Pulmonary artery endothelial cell (primary cell): ENCODE measurements around the gene PBOV1. TPM values are rescaled to one million over a fixed set of nuclear protein-coding genes. Genes with fewer than 3 reads are reported as not detected.
"Not testable (repeated sequence)": the region's sequence is repeated elsewhere in the genome, so short reads cannot be mapped to it uniquely, and the experiment has no call there.

ENCODE experiments used
- DNase-seq: peaks from one replicate; pipeline ENCODE4 v3.0.0-alpha.2; 2011; ENCODE audit warnings: low read depth, low spot score
- total RNA-seq: library from RNA; depleted of rRNA; stranded (reverse); fragments of >200 nt; gene quantifications from 2 replicates; pipeline ENCODE4 v1.2.3, GENCODE V29; 2014

PBOV1 gene
- total RNA-seq, 1 donor from 2014 or later: not detected

GRCh38 chr6:138238368-138238767 lies 20.1 kb upstream of the PBOV1 start:
- DNase-seq: no peak

- DNase-seq: no peak
Measured at GRCh38 chr6:138237463-138237862, 19.2 kb upstream of the PBOV1 start.

GRCh38 chr6:138235693-138236092 lies 17.4 kb upstream of the PBOV1 start:
- no peak for DNase-seq

DNA sequence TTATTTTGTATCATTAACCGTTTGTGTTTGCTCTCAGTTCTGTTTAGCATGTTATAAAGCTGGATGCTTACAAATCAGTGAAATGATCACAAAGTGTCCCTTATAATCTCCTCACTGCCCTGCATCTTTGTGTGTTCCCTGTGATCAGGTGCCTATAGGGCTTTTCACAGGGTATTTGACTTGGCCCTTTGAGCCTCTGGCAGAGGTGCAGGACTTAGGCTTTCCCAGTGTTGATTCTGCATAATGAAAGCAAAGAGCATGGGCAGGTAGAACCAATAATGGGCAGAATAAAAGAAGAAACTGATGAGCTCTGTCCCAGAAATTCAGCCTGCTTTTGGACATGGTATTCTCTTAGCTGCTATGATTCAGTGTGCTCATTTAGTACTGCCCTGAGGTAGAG lies 16.9 kb upstream of the PBOV1 start:
- no peak for DNase-seq

DNA sequence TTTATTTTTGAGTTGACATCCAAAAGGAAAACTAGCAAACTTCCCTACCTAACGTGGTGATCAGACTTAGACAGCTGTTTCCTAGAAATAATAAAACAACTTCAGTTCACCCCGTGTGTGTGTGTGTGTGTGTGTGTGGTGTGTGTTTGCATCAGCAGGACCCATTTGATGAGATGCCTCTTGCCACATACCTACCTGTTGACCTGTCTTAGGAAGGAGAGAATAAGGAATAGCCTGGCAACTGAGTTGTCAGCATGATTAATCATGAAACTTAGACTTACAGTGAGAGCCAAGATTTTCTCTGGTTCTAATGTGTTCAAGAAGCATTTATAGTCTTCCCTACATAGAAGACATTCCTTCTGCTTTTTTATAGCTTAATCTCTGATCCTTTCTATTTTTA lies 16.1 kb upstream of the PBOV1 start:
- DNase-seq: no peak

DNA sequence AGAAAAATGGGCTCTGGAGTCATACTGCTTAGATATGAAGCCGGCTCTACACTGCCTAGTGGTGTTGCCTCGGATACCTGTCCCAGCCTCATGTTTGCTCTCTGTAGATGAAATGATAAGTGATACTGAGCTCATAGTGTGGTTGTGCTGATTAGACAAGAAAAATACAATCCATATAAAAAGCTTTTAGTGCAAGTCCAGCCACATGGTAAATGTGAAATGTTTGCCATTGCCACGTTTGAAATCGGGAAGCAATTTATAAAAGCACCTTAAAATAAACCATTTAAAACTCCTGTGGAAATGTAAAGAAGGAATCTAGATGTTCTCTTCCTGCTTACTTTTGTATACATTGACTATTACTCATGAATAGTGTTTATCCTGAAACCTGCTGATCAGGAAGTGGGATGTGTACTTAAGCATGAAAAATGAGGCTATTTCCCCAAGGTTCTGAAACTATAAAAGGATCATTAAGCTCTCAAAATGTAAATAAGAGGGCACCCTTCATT lies 13.1 kb upstream of the PBOV1 start:
- no peak for DNase-seq

- no peak for DNase-seq
Measured at GRCh38 chr6:138230759-138231380, 12.6 kb upstream of the PBOV1 start.

DNA sequence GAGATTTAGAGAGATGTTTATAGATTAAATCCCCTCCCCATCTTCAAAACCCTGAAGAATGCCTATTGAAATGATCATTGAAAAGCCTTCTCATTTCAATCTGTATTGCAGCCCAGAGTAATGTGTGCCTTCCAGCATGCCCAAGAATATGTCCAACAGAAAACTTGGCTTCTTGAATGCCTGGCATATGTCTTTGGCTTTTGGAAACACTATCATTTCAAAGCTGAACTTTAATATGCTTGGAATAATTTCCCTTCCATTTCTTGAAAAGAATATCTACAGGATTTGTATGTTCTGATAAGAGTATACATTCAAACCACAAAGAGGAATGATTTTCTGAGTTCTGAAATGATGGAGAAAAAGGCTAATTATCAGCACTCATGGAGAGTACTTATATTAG lies 11.9 kb upstream of the PBOV1 start:
- no peak for DNase-seq

DNA sequence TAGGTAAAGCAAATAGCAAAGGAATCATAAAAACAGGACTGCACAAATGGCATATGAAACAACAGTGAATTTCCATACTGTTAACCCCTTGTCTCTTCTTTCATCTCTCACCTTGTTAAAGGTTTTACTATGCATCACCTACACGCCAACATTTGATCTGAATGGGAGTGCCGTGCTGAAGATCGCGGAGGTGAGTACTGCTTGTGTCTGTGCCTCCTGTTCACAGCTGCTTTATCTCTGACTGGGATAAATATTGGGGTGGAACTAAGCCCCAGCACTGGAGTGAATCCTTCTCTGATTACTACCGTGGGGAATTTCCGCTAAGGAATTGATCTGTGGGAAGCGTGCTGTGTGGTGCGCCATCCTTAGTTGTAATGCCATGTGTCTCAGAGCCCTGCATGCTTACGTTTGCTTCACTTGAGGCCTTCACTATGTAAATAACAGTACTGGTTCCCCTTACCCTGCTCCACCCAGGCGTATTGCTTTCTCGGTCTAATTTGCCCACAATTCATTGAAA lies 11.4 kb upstream of the PBOV1 start:
- no peak for DNase-seq

DNA sequence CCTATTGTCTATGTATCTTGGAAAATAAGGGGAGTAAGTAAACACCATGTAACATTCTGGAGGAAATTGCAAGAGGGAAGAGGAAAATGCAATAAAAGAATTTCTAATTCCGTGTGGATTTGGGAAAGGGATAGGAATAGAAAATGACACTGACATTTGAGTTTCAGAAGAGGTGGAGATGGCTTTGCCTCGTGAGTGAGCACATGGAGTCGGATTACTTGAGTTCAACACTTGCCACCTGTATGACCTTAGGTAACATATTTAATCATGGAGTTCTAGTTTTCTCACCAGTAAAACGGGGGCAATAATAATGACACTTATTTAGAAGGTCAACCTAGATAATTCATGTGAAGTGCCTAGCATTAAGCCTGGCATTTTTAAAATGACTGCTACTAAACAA lies 10.8 kb upstream of the PBOV1 start:
- DNase-seq: no peak

GRCh38 chr6:138227316-138227781 lies 9.1 kb upstream of the PBOV1 start:
- DNase-seq: no peak

- no peak for DNase-seq
Measured at GRCh38 chr6:138226700-138227315, 8.5 kb upstream of the PBOV1 start.

DNA sequence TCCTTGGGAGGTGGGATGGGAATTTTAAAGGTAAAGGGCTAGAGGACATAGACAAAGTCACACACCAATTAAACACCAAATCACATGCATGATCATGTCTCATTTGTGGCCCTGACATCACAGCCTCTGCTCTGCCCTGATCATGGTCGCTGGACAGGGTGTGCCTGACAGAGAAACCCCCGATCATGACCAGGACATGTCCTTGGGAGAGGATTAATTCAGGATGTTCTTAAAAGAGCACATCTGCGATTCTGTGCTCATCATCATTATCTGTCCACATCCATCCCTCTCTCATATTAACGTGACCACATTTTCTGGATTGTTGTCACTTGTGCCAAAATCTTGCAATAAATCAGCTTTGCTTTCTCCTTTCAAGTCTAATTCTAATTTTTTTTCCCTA lies 7.7 kb upstream of the PBOV1 start:
- no peak for DNase-seq

DNA sequence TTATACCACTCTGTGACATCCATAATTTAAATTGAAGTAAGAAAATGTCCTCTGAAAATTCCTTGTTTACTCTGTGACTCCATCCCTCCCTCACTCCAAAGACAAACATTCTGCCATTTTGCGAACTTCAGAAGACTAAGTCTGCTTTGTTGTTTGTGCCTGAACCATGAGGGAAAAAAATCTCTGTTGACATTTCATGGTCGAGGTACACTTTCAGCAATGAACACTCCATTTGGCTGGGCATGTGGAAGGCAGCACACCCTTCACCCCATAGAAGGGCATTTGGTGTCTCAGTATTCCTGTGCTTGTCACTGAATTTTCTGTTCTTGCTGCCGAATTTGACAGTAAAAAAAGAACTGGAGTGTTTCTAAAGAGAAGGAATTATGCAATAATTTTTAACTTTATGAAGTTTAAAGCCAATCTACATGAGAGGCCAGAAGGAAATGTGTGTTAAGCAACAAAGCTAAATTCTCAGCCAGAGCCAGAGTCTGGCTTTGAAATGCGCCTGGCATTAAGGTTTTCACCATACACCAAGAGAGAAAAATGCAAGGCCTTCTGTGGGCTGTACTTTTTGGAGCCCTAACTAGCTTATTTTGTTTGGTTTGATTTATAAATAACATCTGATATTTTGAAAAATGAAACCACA lies 4.7 kb upstream of the PBOV1 start:
- no peak for DNase-seq

- no peak for DNase-seq
Measured at GRCh38 chr6:138219901-138220300, 1.6 kb upstream of the PBOV1 start.

- DNase-seq: no peak
Measured at GRCh38 chr6:138219398-138219797, 1.1 kb upstream of the PBOV1 start.

GRCh38 chr6:138215093-138215782 lies 3.1 kb downstream of the PBOV1 start:
- DNase-seq: no peak

GRCh38 chr6:138212530-138212929 lies 5.8 kb downstream of the PBOV1 start:
- not testable (repeated sequence) for DNase-seq

DNA sequence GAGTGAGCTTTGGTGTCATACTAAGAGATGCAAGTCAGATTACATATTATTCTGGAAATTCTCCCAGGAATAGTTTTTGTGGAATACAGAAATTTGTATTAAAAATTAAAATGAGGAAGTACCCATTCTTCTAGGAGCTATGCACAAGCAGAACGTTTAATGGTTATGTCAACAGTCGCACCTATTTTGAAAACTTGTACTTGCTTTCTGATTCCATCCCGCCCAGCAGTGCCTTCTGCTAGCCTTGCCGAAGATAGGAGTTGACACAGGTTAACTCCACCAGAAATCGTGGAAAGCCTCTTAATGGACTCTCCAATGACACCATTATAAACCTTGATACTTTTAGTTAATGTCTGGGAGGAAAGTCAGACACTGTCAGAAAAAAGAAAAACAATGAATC lies 6.7 kb downstream of the PBOV1 start:
- no peak for DNase-seq

- DNase-seq: no peak
Measured at GRCh38 chr6:138211048-138211581, 7.2 kb downstream of the PBOV1 start.

DNA sequence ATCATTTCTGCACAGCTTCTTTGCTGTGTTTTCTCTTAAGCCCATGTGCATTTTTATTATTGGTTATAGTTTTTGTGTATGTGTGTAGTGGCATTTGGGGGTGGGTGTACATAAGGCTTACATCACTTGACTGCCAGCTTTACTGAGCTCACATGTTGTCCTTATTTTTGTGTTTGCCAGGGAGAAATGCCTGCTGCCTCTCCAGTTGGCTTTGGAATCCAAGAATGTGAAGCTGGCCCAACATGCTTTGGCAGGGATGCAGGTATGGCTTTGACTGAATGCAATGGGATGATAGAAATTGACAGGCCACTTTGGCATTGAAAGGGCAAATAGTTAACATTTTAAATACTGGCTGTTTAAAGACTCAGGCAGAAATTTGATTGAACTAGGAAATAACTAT lies 11.4 kb downstream of the PBOV1 start:
- DNase-seq: no peak
